ENCODE measurements around the gene FAIM2.
"Not testable (repeated sequence)": the region's sequence is repeated elsewhere in the genome, so short reads cannot be mapped to it uniquely, and the experiment has no call there.

Gene FAIM2

DNA sequence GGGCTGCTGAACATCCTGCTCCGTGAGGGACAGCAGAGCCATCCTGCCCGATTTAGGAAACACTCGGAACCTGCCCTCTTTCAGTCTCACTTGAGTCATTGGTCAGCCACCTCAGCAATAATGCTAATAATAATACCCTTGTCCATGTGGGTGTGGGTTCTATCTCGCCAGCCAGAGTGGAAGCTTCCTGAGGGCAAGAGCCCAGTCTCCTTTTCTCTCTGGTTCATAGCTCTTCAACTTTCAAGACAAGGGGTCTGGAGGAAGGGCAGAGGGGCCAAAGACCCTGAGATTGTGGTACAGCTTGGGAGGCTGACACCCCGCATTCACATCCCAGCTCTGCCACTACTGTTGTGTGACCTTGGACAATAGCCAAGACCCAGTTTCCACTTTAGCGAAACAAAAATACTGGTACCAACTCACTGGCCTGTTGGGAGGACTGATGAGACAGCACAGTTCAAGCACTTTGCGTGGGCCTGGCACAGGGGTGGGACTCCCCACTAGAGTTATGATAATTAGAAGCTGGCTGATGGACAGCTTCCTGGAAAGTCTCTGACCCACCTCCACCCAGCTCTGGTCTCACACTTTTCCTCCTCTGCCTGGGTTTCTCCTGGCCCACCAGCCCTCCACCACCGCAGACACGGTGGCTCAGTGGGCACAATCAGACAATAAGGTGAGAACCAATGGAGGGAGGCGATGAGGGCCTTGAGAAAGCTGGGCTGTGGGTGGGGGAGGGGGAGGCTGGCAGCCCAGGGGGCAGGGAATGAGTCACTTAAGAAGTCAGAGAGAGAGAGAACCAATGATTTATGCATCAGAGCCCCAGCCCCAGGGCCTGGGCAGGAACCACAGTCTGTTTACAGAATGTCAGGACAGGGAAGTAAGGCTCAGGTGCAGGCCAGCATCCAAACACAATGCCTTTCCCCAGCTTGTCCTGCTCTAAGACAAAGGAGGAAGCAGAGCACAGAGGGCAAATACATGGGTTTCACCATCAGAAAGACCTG is 9.6 kb downstream of the FAIM2 start:
- no peak for DNase-seq

DNA sequence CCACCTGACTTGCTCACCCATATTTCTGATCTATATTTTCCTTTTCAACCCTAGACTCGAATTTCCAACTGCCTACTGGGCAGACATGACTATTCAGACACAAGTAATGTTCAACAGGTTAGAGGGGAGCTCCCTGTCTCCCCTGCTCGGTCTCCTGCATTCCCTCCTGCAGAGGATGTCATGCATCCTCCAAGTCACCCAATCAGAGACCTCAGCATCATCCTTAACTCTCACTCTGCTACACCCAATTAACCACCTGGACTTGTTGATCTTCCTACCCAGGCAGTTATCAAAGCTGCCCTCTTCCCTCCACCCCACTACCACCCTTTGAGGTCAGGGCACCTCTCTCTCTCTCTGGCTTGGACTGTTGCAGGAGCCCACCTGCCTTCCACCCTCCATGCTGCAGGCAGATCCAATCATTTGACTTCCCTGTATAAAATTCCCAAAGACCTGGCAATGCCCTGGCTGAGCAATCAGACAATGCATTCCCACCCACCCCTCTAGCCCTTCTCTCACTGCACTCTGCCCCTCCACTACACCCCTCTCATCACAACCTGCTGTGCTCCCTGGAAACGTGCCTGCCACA is 10.9 kb downstream of the FAIM2 start:
- DNase-seq: no peak

DNA sequence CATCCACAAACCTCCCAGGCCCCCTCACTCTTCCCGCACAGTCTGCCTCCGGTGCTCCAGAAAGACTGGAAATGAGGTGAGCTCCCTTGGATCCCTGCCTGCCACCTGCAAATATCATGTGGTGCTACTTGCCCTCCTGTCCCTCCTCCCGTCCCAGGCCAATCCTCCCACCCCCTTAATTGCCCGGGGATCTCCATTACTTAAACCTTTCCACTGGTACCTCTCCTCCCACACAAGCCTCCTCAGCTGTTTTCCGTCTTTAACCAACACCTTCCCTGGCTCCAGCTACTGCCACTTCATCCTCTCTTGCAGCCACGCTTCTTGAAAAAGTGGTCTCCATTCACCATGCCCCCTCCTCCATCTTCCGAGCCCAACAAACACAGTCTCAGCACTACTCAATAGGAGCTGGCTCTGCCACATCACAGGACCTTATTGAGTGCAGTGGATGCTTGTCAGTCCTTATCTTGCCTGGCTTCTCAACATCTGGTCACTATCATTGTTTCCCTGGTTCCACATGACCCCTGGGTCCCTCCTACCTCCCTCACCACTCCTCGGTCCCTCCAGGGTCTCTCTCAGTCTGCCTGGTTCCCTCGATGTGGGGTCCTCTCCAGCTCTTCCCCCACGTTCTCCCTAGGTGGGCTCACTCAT is 11.5 kb downstream of the FAIM2 start:
- no peak for DNase-seq

DNA sequence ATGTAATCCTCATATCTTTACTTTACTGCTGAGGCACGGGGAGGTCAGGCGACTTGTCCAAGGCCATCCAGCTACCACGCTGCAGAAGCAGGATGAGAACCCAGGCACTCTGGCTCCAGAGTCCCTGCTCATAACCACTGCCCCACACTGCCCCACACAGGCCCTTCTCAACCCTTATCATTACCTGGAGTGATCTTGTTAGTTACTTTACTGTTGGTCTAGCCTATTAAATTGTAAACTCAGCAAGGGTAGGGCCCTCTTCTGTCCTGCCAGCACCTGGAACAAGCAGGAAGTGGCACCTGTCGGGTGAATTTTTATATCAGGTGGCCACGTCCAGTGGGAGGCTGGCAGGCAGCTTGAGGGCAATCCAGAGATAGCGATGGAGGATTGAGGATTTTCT is 12.2 kb downstream of the FAIM2 start:
- DNase-seq: no peak

DNA sequence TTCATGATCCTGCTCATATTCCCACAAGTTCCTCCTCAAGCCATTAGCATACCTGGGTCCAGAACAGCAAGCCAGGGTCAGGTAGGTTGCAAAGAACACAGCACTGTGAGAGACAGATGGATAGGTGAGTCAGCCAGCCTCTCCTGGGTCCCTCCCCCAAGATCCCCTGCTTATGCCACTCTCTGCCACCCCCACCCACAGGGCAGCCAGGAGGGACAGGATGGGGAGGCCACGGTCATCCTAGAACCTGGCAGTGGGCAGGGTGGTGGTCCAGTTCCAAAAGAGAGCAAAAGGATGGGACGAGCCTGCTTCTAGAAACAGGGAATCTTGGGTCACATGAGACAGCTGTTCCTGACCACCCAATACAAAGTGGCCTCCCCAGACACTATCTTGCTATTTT is 12.7 kb downstream of the FAIM2 start:
- DNase-seq: no peak

DNA sequence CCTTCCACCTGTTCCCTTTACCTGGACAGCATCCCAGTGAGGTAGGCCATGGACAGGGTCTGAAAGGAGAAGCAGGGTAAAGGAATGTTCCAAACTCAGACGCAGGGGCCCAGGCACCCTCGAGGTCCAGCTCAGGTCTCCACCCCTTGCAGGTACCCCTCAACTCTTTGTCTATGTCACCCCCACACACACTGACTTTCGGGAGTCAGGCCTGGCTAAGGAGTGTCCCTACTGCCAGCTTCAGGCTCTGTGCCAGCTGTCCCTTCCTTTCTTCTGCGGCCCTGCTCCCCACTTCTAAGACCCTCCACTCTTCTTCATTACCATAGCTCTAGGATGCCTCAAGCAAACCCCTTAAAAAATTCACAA is 13.6 kb downstream of the FAIM2 start:
- DNase-seq: no peak

DNA sequence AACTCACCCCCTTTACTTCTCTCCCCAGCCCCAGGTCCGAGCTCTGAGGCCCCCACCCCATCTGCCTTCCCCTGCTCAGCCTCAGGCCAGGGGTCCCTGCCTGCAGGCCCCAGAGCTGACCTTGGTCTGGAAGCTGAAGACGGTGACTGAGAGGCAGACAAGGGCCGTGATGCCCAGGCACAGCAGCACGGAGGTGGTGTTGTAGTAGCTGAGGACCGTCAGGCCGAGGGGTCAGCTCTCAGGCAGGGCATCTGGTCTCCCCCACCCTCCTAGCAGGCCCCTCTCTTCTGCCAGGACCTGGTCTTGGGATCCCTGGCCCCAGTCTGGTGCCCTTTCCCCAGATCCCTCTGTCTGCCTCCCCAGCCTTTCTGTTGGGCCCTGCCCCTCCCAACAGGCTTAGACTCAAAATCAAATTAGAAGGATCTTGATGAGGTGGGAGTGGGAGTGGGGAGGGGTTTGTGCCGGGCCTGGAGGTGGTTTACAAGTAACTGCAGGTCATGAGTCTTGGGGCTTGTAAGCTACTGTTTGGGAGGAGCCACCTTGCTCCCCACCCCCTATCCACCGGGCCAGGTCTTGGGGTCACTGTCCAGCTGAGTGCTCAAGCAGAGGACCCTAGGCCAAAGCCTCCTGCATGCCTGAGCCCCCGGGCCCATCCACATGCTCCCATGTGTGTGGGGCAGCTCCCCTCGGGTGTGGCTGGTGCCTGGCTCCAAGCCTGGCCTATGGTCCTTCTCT is 14.2 kb downstream of the FAIM2 start:
- no peak for DNase-seq

DNA sequence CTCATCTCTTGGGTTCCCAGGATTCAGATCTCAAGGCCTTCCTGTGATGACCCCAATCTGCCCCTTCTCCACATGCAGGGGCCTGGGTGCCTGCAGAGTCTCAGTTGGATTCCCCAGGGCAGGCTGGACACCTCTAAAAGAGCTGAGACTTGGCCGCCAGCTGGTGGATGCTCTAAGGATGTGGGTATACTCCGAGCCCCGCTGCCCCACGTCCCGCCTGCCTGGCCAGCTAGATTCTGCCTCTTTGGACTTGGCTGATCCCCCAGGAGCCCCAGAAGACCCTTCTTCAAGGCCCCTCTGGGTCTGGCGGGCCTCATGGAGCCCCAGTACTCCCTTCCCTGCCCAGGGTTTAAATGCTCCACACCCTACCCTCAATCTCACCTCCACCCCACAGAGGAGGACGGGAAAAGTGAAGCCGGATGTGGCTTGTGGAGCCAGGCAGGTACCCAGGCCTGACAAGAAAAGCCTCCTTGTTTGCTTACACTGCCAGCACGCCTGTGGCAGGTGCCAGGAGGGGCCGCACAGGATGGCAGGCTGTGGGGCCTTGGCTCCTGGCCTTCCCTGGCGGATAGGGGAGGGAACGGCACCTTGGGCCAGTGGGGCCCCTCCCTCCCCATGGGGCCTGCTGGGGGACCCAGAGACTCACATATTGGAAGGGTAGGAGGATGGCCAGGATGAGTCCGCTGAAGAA is 15.1 kb downstream of the FAIM2 start:
- no peak for DNase-seq

DNA sequence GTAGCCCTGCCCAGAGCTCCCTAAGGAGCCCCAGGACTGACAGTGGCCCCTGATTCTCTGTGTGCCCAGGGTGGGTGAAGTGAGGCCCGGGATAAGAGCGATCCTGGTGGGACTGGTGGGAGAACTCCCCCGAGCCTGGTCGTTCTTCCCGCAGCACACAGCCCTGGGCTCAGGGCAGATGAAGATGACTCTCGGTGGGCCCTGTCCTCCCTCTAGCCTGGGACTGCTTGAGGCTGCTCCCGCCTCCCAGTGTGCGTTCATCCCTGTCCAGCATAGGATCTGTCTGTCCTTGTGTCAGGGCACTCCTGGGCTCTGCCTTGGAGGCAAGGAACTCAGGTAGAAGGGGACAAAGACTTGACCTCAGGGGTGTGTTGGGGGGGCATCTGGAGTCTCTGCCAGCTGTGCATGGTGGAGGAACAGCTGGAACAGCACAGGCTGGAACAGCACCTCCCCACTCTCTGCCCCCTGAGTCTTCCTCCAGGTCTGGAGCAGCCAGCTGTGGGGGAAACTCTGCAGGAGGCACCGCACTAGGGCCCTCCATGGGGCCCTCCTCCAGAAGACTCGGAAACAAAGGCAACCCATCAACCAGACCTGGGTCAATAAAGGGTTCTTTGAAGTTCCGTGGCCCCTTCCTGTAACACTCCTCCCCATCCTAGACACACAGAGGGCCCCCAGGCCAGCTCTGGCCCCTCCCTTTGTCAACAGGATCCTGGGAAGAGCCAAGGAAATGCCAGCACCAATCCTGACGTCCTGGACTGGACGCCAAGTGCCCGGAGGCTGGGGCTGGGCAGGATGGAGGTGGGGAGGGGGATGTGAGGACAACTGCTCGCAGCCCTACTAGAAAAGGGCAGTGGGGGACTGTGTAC is 15.9 kb downstream of the FAIM2 start:
- no peak for DNase-seq

DNA sequence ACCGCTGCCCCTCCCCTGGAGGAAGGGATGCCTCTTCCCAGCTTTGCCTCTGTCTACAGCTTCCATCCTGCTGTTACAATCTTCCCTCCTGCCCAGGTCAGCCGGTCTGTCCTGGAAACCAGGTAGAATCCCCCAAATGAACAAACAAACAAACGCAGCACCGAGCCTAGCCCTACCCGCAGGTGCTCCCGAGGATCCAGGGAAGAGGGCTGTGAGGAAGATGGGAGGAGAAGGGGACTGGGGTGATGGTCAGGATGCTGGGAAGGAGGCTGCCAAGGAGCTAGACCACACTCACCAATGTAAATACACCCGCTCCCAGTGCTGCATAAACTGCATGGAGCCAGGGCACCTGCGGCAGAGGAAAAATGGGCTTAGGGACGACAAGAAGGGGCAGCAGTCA is 16.6 kb downstream of the FAIM2 start:
- no peak for DNase-seq

DNA sequence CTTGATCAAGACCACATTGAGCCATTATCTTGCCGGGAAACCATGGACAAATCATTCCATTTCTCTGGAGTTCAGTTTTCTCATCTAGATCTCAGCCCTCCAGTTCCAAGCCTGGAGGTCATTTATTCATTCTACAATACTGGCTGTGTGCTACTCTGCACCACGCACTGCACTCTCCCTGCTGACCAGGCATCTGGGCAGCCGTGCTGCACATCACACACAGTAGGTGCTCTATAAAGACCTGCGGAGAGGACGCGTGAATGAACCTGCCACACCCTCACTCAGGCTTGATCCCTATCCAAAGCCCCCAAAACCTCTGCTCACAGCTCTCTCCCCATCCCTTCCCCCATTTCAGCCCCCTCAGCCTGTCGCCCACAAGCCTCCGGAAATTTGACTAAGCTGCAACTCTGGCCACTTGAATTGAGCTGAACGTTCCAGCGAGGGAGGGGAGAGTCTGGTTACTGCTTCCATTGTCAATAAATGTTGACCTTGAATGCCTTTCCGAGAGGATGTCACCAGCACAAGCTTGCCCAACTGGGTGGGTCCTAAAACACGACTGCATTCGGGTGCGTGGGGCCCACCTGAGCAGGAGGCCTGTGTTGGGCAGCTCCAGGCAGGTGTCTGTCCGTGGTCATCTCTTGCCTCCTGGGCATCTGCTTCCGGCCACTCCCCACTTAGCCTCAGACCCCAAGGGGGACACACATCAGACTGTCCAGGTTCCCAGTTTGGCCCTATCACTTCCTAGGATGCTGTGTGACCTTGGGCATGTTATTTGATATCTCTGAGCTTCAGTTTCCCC is 17.8 kb downstream of the FAIM2 start:
- no peak for DNase-seq

DNA sequence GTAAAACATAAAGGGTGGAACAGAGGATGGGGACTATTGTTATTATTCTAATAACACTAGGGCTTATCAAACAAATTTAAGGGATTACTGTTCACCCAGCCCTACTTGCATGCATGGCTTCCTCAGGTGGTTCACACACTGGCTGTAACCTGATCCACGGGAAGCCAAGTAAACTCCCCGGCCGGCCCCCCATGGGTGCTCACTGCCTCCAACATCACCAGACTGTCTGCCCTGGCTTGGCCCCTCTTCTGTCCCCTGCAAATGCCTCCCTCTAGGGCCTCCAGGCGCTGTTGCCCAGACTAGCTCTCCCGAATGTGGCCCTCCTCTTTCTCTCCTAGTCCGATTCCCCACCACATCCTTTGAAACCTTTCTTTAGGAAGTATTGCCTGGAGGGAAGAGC is 18.6 kb downstream of the FAIM2 start:
- no peak for DNase-seq

DNA sequence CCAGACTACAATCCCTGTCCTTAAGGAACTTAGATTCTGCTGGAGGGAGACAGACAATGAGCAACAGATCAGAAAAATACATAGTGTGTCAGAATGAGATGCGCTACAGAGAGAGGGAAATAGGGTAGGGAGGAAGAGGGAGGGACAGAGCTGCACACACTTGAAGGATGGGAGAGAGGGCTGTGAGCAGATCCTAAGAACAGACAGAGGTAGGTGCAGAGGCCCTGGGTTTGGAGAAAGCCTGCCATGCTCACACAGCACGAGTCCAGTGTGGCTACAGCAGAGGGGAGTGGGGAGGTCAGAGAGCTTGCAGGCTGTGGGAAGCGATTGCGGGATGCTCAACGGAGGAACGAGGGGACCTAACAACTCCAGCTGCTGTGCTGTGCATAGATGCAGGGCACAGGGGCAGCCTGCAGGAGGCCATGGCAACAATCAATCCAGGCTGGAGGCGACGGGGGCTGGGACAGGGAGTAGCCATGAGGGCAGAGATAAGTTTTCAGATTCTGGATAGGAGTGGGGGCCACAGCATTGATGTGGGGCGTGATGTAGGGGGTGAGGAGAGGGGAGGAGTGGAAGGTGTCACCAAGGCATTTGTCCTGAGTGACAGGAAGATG is 20.7 kb downstream of the FAIM2 start:
- no peak for DNase-seq

DNA sequence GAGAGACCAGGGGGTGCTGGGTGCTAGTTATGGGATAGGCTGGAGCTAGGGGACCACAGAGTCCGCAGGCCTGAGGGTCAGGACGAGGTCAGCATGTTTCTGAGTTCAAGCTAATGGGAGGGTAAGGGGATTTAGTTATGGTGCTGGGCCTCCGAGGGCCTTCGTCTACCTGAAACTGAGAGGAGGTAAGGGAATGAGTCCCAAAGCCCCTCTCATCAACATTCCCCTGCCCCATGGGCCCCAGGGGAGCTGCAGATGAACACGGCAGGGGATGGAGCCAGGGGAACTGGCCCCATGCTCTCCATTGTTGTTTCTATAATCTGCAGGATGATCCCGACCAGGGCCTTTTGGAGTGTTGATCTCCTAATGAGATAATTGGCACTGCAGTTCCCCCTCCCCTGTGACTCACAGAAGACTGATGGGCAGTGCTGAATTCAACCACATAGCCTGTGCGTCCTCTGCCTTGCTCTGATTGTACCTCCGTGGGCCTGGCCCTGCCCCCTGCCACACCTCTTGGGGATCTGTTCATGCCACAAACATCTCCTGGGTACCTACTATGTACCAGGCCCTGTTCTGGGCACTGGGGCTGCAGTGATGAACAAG is 21.4 kb downstream of the FAIM2 start:
- no peak for DNase-seq

DNA sequence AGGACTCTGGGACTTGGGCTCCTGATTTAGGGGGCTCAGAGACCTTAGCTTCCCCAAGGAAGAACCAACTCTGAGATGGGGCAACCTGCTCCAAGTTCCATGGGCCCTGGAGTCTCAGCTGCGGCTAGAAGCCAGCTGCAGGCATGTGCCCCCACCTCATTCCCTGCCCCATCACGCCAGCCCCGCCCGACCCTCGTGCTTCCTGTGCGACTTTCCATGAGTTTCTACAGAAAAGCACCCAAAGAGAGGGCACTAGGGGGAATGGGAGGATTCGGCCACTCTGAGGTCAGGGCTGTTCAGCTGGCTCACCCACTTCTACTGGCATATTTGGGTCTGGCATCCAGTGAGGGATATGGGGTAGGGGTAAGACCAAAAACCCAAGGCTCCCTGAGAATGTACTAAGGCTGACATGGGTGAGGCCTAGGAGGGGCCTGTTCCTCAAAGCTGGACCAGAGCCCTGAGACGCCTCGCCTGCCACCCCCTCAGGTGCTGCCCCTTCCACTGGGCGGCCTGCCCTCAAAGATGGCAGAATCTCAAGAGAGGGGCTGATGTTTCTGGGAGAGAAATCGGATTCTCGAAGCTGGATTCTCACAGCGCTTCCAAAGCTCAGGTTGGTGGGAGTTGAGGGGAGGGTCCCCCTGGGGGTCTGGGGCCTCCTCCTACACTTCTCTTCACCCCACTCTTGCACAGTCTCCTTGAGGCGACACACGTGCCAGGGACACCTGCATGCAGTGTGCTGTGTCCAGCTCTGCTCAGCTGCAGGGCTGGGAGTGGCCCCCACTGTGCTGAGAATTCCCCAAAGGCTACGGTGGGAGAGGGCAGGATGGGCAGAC is 22.1 kb downstream of the FAIM2 start:
- no peak for DNase-seq

DNA sequence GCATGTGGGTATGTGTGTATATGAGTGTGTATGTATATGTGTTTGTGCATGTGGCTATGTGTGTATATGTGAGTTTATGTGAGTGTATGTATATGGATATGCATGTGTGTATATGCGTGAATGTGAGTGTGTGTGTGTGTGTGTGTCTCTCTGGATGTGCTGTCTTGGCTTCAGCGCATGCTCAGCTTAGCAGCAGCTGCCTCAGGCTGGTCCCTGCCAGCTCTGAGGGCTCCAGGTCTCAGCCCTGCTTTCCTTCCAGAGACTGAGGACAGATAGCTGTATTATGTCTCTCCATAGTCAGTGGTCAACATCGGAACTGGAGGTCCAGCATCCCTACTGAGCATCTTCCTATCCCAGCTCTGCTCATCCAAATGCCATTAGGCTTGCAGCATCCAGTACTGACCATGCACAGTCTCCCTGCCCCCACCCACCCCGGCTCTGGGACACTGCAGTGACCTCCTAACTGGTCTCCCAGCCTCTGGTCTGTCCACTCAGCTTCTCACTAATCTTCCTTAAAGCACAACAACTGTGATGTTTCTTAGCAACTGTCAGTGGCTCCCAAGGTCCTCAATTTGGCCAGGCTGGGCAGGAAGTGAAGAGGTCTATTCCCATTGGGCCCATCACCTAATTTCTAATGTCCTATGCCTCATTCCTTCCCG is 22.8 kb downstream of the FAIM2 start:
- no peak for DNase-seq

DNA sequence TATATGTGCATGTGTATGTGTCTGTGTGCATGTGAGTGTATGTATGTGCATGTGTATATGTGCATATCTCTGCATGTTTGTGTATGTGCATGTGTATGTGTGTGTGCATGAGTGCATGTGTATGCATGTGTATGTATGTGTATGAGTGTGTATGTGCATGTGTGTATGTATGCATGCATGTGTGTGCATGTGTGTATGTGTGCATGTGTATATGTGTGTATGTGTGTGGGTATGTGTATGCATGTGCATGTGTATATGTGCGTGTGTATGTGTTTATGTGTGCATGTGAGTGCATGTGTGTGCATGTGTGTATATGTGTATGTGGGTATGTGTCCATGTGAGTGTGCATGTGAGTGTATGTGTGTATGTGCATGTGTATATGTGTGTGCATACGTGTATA is 24.6 kb downstream of the FAIM2 start:
- not testable (repeated sequence) for DNase-seq

DNA sequence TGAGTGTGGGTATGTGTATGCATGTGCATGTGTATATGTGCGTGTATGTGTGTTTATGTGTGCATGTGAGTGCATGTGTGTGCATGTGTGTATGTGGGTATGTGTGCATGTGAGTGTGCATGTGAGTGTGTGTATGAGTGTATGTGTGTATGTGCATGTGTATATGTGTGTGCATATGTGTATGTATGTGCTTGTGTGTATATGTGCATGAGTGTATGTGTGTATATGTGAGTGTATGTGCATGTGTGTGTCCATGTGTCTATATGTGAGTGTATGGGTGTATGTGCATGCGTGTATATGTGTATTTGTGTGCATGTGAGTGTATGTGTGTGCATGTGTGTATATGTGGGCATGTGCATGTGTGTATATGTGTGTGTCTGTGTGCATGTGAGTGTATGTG is 25.7 kb downstream of the FAIM2 start:
- no peak for DNase-seq
